ENCODE measurements around the gene FBXL2.

The FBXL2 gene, protein sequence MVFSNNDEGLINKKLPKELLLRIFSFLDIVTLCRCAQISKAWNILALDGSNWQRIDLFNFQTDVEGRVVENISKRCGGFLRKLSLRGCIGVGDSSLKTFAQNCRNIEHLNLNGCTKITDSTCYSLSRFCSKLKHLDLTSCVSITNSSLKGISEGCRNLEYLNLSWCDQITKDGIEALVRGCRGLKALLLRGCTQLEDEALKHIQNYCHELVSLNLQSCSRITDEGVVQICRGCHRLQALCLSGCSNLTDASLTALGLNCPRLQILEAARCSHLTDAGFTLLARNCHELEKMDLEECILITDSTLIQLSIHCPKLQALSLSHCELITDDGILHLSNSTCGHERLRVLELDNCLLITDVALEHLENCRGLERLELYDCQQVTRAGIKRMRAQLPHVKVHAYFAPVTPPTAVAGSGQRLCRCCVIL

DNA sequence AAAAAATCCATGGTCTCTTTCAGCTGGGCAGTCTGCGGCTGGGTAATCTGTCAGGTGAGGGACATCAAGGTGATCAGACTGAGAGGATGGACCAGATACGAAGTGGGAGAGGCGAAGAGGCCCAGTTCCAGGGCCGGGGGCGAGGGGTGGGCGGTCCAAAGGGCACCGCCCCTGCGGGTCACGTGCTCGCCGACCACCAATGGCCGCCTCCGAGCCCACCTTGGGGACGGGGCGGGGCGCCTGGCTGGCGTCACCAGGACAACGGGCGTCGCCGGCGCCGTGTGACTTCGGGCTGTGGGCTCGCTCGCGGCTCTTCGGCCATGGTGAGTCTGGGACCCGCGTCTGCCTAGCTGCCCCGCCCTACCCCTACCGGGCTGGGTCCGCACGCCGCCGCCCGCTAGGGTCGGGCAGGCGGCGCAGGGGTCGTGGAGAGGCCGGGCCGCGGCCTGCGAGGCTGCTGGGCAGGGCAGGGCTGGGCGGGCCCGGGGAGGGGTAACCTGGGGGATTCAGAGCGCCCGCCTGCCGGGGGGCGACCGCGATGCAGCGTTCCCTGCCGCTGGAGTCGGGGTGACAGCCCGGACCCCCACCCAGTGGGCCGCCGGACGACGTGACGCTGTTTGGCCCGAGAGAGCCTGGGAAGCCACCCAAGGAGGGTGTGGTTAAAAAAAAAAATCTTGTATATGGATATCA is at the start of gene FBXL2:
Gene FBXL2, plus strand, starts transcription at position 250 of the 690 bp plus-strand sequence. Its CDS starts 71 bp downstream, at position 321.
- peak; percentile 93 for DNase-seq

DNA sequence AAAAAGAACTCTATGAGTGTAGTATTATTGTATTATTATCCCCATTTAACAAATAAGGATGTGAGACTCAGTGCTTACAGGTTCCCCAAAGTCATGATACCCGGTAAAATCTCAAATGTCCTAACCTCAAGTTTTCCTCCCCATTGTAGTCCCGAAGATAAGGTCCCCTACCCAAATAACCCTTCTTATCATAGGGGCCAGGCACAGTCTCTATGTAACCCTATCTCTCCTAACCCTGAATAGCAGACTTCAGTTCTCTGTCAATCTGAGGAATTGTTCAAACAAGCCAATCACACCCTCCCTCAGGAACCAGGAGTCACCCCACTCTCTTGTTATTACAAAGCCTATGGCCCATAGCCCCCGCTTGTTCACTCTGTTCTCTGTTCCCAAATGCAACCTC is 48.2 kb upstream of the FBXL2 start:
- no peak for DNase-seq

DNA sequence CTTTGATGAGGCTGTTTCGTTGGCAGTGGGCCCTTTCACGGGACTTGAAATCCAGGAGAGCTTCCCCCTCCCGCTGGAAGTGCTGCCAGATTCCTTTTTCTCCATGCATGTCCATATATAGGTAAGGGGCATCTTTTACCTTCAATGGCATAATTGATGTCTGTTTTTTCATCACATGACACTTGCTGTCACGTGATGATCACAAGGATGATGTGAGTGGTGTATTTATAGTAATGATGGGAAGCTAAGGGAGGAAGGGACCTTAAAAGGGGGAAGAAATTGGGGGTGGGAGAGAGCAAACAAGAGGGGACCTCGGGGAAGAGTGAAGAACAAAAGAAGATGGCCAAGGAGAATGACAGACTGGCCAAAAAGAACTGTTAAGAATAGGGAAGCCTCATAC is 47.3 kb upstream of the FBXL2 start:
- DNase-seq: no peak

DNA sequence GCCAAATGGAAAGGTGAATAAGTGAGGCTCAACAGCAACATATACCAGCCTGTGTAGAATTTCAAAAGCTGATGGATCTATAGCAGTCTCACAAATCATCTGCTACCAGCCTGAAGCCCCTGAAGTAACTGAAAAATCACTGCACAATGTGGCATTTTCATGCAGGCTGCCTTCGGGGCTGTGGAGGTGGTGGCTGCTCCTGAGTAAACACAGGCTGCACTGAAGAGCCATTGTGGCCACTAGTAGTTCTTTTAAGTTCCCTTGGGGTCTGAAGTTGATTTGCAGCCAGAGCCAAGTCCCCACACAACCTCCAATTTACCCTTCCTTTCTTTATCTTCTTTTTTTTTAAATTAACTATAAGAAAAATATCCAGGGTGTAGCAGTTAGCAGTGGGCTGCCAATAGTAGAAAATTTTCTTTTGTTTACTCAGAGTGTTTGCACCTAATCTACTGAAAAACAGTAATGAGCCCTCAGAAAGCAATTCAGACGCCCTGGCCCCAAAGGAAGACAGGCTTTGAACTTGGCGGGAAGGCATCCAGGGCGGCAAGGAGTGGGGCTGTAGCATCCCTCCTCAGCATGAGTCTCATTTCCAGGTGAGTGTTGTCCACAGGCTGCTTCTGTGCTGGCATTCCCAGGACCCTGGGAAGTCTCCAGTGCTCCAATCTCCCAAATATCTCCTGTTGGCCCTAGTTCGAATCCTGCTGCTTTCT is 45.3 kb upstream of the FBXL2 start:
- no peak for DNase-seq

DNA sequence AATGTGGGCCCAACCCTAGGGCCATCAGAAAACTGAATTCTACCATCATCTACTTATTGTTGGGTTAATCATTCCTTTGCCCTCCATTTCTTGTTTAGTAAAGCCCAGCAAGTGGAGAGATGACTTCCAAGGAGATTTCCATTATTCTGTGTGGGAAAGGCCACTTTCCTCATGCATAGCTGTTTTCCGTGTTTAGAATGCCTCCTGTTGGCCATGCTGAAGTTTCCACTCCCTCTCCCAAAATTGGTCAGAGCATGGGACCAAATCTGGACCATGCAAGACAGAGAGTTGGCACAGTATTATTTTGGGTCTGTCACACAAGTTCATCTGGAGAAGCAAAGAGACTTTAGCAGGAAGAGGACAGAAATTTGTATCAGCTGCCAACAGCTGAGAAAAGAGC is 43.4 kb upstream of the FBXL2 start:
- DNase-seq: no peak

DNA sequence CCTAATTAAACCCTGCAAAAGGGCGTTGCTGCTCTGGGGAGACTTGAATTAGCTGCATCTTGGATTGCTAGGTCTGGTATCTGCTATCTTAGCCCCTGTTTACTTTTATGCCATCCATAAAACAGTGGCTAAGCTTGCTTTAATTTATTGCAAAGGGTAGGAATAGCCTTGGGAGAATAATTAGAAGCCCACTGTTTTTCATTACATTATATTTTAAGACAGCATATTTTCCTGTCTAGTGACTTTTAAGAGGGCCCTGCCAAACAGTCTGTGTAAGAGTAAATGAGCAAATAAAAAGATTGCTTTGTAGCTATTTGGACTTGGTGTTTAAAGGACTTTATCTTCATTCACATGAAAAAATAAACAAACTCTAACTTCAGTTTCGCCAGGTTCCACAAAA is 41.2 kb upstream of the FBXL2 start:
- no peak for DNase-seq

DNA sequence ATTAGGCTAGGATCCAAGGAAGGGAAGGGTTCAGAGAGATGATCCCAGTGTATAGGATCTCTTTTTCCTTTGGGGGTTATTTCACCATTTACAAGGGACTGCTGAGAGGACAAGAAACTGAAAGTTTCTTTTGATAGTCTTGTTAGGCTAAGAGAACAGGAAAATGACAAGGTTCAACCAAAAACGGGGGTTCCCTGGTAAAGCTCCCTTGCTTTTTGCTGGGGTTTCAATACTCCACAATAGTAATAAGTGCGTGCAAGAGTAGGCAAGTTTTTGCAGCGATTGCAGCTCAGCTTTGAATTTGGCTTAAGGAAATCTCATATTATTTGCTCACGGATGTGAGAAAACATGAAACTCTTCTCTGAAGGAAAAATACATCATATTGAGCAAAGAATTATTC is 39.8 kb upstream of the FBXL2 start:
- DNase-seq: no peak

DNA sequence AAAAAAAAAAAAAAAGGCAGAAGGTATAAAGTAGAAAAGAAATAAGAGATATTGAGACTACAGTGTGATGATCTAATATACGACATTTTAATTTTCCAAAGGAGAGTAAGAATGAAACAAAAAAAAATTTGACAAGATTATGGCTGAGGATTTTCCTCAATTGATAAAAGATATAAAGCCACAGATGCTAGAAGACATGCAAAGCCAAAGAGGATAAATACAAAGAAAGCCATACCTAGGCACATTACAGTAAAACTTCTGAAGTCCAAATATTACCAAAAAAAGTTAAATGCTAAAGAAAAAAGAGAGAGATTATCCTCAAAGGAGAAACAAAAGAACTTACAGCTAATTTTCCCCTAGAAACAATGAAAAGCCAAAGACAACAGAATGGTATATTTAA is 38.3 kb upstream of the FBXL2 start:
- DNase-seq: no peak

DNA sequence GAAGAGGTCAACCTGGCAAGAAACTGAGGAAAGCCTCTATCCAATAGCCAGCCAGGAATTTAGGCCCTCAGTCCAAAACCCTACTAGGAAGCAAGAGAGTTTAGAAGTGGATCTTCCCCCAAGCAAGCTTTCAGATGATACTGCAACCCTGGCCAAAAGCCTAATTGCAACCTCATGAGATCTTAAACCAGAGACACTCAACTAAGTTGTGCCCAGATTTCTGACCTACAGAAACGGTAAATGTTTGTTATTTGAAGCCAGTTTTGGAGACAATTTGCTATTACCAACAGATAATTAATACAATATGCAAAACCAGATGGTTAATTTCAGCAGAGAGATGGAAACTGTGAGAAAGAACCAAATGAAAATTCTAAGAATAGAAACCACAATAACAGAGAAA is 37.0 kb upstream of the FBXL2 start:
- no peak for DNase-seq

DNA sequence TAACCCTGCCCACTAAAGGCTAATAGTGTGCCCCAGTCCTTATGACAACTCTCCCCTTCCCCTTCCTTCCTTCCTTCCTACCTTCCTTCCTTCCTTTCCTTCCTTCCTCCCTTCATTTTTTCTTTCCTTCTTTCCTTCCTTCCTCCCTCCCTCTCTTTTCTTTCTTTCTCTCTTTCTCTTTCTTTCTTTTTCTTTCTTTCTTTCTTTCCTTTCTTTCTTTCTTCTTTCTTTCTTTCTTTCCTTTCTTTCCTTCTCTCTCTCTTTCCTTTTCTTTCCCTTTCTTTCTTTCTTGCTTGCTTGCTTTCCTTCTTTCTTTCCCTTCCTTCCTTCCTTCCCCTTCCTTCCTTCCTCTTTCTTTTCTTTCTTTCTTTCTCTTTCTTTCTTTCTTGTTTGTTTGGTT is 30.5 kb upstream of the FBXL2 start:
- no peak for DNase-seq

DNA sequence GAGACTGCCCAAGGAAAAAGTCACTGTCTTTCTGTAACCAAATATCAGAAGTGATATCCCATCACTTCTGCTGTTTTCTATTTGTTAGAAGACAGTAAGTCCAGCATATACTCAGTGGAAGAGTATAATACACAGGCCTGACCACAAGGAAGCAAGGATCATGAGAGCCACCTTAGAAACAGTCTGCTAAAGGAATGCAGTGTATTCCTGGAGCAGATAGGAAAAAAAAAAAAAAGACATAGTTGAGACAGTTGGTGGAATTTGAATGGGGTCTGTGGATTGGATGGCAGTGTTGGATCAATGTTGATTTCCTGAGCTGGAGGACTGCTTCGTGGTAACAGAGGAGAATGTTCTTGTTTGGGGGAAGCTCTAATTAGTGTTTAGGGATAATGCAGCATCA is 26.5 kb upstream of the FBXL2 start:
- DNase-seq: no peak

DNA sequence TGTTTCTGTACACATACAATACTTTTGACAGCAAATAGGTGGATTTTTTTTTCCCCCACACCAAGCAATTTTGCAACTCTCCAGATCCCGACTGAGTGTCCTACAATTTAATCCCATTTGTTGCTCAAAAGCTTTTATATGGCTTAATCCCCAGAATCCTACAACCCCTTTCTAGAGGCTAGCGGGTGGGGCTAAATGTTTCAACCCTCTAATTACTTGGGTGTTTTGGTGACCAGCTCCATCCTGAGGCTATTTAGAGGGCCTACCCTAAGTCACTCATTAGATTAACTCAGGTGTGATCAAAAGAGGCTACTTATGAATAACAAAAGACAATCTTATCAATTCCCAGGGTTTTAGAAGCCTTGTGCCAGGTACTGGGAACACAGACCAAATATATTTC is 21.0 kb upstream of the FBXL2 start:
- no peak for DNase-seq

DNA sequence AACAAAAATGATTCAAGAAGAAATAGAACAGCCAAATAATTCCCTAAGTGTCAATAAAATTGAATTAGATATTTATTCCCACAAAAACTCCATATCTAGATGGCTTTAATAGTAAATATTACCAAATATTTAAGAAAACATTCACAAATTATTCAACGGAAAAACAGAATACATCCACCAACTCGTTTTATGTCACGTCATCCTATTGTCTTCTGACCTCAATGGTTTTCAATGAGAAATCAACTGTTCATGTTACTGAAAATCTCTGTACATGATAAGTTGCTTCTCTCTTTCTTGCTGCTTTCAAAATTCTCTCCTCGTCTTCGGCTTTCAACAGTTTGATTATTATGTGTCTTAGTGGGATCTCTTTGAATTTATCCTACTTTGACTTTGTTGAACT is 17.1 kb upstream of the FBXL2 start:
- no peak for DNase-seq

DNA sequence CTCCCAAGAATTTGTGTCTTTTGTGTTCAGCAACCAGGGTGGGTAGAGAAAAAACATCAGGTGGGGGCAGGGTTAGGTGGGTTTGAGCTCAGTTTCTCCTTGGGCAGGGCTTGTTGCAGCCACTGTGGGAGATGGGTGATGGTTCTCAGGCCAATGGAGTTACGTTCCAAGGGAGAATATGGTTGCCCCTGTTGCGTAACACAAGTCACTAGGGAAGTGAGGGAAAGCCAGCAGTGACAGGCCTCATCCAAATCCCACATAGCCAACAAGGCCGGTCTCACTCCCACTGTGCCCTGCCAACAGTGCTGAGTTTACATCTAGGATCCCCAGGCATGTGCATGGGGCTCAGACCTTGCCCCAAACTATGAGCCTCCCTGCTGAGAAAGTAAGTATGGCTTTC is 7.9 kb upstream of the FBXL2 start:
- no peak for DNase-seq

DNA sequence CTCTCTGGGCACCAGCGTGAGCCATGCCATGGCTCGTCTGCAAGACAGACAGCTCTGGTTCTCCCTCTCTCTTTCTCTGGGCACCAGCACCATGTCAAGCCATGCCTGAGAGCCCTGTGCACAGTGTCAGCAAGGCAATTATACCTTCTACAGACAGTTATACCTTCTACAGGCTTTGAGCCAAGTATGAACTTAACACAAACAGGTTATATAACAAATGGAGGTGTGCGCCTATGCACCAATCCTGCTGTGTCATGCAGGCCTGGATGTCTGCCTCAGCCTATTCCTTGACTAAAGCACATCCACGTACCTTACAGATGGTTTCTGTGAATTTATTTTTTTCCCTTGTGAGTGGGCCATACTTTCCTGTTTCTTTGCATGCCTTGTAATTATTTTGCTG is 5.9 kb upstream of the FBXL2 start:
- DNase-seq: no peak

DNA sequence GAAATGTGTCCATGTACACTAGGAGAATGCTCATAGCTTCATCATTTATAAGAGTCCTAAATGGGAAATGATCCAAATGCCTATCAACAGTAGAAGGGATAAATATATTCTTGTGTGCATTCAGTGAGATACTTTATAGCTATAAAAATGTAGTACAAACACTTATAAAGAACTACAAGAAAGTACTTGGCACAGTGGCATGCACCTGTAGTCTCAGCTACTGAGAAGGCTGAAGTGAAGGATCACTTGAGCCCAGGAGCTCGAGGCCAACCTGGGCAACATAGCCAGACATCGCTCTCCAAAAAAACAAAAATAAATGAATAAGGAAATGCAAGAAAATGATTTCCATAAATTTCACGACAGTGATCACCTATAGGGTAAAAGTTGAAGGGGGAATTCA is 3.6 kb upstream of the FBXL2 start:
- DNase-seq: no peak

DNA sequence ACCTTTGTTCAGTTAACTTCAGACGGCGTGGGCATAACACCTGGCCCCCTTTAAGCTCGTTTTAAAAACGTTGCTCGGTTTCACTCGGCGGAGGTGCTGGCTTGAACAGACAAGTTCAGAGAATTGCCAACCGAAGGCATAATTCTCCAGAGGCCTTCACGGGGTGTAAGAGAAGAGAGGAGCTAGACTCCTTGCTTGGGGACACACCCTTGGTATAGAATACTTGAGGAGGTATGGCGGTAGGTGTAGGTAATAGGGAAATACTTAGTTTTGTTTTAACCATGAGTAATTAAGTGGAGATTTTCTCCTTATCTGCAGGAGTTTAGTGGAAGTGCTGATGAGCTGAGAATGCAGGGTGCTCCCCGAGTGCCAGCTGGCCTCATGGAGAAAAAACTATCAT is 921 bp downstream of the FBXL2 start:
- peak; percentile 74 for DNase-seq

DNA sequence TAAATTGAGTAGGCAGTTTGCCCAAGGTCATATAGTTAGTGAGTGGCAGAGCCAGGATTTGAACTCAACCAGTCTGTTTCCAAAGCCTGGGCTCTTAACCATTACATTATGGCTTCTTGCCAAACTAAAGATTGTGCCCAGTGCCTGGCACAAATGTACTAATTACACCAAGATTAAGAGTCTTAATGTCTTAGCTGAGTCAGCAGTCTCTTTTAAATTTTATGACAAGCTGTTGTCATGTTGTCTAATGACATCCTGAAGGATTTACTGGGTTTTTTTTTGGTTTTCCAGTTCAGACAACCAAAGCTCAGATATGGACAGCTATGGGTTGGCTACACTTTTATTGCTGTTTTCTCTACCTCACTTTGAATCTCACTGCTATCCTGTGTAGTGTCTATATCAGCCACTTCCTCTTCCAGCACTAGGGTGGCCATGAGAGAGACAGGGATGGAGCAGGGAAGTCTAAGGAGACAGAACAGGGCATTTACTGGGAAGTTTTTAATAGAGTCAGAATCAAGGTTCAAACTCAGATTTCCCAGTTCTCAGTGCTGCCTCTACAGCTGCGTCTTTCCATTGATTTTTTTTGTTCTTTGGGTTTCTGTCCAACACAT is 10.5 kb downstream of the FBXL2 start:
- DNase-seq: no peak

DNA sequence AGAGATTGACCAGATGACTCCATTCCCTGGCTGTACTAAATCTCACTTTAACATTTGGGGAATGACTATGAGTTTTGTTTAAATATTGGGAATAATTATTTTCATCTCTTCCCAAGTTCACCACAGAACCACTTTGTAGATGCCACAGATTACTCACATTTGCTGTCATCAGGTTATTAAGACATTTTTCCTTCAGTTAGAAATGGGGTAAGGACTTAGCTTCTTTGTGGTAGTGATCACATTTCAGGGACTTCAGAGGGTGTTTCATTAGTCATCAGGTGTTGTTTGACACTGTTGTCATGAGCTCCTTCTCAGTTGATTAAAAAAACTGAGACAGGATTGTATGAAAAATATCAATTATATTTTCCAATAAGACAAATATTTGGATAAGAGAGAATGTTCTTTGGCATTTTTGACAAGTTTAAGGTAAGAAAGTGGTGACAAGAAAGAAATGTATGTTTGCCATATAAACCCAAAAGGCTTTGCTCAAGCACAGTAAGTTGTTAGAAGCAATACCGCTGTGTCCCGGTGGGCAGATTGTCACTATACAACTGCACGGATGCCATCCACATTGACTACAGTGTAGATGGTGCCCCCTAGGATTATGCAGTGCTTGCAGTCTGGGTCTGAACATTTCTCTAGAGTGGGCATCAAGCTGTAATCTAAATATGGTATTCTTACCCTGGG is 22.3 kb downstream of the FBXL2 start:
- DNase-seq: no peak

DNA sequence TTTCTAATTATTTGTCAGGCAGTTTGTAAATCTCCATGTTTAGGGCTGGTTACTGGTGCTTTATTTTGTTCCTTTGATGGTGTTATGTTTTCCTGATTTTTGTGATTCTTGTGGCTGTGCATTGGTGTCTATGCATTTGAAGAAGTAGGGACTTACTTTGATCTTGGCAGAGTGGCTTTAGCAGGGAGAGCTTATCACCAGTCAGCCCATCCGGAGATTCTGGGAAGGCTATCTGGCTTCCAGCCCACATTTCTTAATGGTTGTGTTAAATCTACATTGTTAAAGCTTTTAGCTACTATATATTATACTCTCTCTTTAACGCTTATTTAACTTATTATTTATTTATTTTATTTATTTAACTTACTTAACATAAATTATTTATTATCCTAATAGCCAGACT is 35.1 kb downstream of the FBXL2 start:
- no peak for DNase-seq

DNA sequence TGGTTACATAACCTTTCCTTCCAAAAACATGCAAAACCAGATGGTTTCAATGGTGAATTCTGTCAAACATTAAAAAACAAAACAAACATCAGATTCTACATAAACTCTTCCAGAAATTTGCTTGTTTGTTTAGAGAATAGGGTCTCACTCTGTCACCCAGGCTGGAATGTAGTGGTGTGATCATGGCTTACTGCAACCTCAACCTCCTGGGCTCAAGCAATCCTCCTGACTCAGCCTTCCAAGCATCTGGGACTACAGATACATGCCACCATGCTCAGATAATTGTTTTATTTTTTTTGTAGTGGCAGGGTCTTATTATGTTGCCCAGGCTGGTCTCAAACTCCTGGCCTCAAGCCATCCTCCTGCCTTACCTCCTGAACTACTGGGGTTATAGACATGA is 36.1 kb downstream of the FBXL2 start:
- no peak for DNase-seq

DNA sequence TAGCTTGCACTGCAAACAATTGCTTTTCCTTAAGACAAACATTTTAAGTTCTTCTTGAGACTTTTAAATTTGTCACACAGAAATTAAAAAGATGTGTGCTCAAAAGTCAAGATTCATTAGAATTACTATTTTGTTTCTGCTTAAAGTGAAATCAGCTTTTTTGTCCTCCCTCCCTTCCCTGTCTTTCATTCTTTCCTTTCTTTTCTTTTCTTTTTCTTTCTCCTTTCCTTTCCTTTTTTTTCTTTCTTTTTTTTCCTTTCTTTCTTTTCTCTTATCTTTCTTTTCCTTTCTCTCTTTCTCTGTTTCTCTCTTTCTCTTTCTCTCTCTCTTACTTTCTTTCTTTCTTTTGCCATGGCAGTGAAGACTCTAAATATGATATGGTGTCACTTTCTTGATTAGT is 37.8 kb downstream of the FBXL2 start:
- DNase-seq: no peak

DNA sequence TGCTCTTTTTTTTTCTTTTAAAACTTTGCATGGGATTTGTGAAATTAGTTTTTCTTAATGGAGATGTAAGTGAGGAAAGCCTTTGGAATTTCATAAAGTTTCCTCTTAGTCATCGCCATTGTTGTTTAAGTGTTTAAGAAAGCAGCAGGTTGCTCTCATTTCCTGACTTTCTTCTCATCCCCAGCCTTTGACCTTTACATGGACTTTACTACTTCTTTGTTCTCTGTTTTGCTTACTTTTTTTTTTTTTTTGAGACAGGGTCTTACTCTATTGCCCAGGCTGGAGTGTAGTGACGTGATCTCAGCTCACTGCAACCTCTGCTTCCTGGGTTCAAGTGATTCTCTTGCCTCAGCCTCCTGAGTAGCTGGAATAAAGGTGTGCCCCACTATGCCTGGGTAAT is 38.6 kb downstream of the FBXL2 start:
- DNase-seq: no peak
